Measurements from ENCODE around the gene RPS6KA6.
"Not testable (repeated sequence)": the region's sequence is repeated elsewhere in the genome, so short reads cannot be mapped to it uniquely, and the experiment has no call there.

The RPS6KA6 gene

GRCh38 chrX:84162401-84162800 lies 25.6 kb downstream of the RPS6KA6 start:
- ATAC-seq, result no peak
- DNase-seq, result no peak

GRCh38 chrX:84161641-84162040 lies 26.4 kb downstream of the RPS6KA6 start:
- DNase-seq (no peak), ATAC-seq (no peak)

- ATAC-seq, result no peak
- no peak for DNase-seq
These were observed 27.3 kb downstream of the RPS6KA6 start for GRCh38 chrX:84160736-84161135.

GRCh38 chrX:84156821-84157220 lies 31.2 kb downstream of the RPS6KA6 start:
- ATAC-seq (no peak), DNase-seq (no peak)

GRCh38 chrX:84155938-84156337 lies 32.1 kb downstream of the RPS6KA6 start:
- no peak for ATAC-seq
- no peak for DNase-seq

- ATAC-seq (no peak), DNase-seq (no peak)
These were observed 34.5 kb downstream of the RPS6KA6 start for GRCh38 chrX:84153538-84153937.

GRCh38 chrX:84144991-84145390 lies 43.0 kb downstream of the RPS6KA6 start:
- ATAC-seq (no peak), DNase-seq (no peak)

- DNase-seq (no peak), ATAC-seq (no peak)
These were observed 43.7 kb downstream of the RPS6KA6 start for GRCh38 chrX:84144281-84144680.

GRCh38 chrX:84133023-84133422 lies 55.0 kb downstream of the RPS6KA6 start:
- DNase-seq, result no peak
- ATAC-seq, result no peak

- ATAC-seq (no peak), DNase-seq (no peak)
These were observed 64.4 kb downstream of the RPS6KA6 start for GRCh38 chrX:84123585-84123984.

- ATAC-seq, result no peak
- no peak for DNase-seq
These were observed 69.2 kb downstream of the RPS6KA6 start for GRCh38 chrX:84118769-84119168.

- no peak for DNase-seq
- no peak for ATAC-seq
These were observed 69.7 kb downstream of the RPS6KA6 start for GRCh38 chrX:84118315-84118714.

- no peak for DNase-seq
- ATAC-seq, result no peak
These were observed 79.4 kb downstream of the RPS6KA6 start for GRCh38 chrX:84108584-84108983.

- DNase-seq (no peak), ATAC-seq (no peak)
These were observed 88.9 kb downstream of the RPS6KA6 start for GRCh38 chrX:84099120-84099519.

GRCh38 chrX:84079479-84080197 lies 108.4 kb downstream of the RPS6KA6 start:
- not testable (repeated sequence) for ATAC-seq, DNase-seq

- ATAC-seq (no peak), DNase-seq (no peak)
These were observed 109.0 kb downstream of the RPS6KA6 start for GRCh38 chrX:84078991-84079390.

- DNase-seq (no peak), ATAC-seq (no peak)
These were observed 123.2 kb downstream of the RPS6KA6 start for GRCh38 chrX:84064814-84065213.

GRCh38 chrX:84064164-84064563 lies 123.8 kb downstream of the RPS6KA6 start:
- DNase-seq, result no peak
- ATAC-seq, result no peak

- DNase-seq (no peak), ATAC-seq (no peak)
These were observed 140.7 kb downstream of the RPS6KA6 start for GRCh38 chrX:84047339-84047738.

- DNase-seq, result peak; percentile 3
- ATAC-seq, result peak; percentile 43
These were observed 141.5 kb downstream of the RPS6KA6 start for GRCh38 chrX:84046403-84046984.

GRCh38 chrX:84044051-84044450 lies 143.9 kb downstream of the RPS6KA6 start:
- DNase-seq, result no peak
- ATAC-seq, result no peak
